ENCODE measurements around the gene KIAA1549. TPM values are rescaled to one million over a fixed set of nuclear protein-coding genes. Genes with fewer than 3 reads are reported as not detected.

The KIAA1549 gene
- total RNA-seq, 1 experiment from 2014 or later, result 18.7 TPM

DNA sequence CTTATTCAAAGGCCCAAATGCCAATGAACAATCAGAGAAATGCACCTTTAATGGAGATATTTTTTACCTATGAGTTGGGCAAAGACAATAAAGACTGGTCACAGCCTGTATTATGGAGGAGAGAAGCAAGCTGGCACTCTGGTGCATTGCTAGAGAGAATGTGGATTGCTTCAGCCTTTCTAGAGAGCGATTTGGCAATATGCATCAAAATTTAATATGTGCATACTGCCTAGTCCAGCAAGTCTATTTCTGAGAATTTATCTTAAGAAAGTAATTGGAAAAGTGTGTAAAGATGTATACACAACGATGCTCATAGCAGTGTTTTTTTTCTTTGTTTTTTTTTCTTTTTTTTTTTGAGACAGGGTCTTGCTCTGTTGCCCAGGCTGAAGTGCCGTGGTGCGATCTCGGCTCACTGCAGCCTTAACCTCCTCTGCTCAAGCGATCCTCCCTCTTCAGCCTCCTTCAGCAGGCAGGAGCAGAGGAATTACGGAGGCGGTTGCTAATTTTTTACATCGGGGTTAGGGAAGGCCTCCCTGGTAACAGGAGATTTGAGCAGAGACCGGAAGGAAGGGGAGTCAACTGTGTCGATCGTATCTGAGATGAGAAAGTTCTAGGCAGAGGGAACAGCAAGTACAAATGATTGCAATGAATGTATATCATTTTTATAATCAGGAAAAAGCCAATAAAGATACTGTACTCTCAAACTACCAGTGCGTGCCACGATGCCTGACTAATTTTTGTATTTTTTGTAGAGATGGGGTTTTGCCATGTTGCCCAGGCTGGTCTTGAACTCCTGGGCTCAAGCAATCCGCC lies 16.4 kb downstream of the KIAA1549 start:
- peaks cover 8% of the 10 kb centered on the region for H3K9me3 Mint-ChIP-seq
- no peaks in the 10 kb centered on the region for H3K27me3 Mint-ChIP-seq (ENCODE audit: low read depth)
- DNase-seq (ENCODE audit: low spot score) (no peak), ATAC-seq (no peak)
- H3K27ac Mint-ChIP-seq, result no peak overlapping the region
- no peak overlapping the region for H3K4me3 Mint-ChIP-seq
- ChIA-PET POLR2A (no interaction called here), CTCF (no interaction called here)
- peaks cover 24% of the 10 kb centered on the region for H3K4me1 Mint-ChIP-seq
- H3K36me3 Mint-ChIP-seq, result peaks cover 7% of the 10 kb centered on the region; the same call in 1 of the 2 replicates
- TF ChIP-seq ZNF138 (CRISPR knock-in tag; conservative IDR thresholded peaks at IDR 0.05) (no peak), ZNF121 (CRISPR knock-in tag; IDR thresholded peaks at IDR 0.05) (peak; percentile 88)

GRCh38 chr7:138963675-138964074 lies 17.5 kb downstream of the KIAA1549 start:
- Mint-ChIP-seq H3K9me3 (peaks cover 8% of the 10 kb centered on the region), H3K4me3 (no peak overlapping the region), H3K4me1 (peaks cover 25% of the 10 kb centered on the region), H3K27ac (peak overlapping the region; percentile 84), H3K36me3 (peaks cover 7% of the 10 kb centered on the region; the same call in 1 of the 2 replicates), H3K27me3 (ENCODE audit: low read depth) (no peaks in the 10 kb centered on the region)
- ATAC-seq, result no peak
- CTCF ChIA-PET, result no interaction called here
- no peak for TF ChIP-seq NFATC4 (CRISPR knock-in tag; IDR thresholded peaks at IDR 0.05)
- no peak for TF ChIP-seq ETV6 (CRISPR knock-in tag; IDR thresholded peaks at IDR 0.05)
- TF ChIP-seq USF2 (CRISPR knock-in tag; IDR thresholded peaks at IDR 0.05), result no peak
- TF ChIP-seq JUN (CRISPR knock-in tag; IDR thresholded peaks at IDR 0.05), result no peak
- no peak for TF ChIP-seq HMGA2 (CRISPR knock-in tag; IDR thresholded peaks at IDR 0.05)
- TF ChIP-seq NR1H2 (CRISPR knock-in tag; IDR thresholded peaks at IDR 0.05), result no peak
- TF ChIP-seq TEAD4 (CRISPR knock-in tag; IDR thresholded peaks at IDR 0.05), result no peak
- no peak for TF ChIP-seq ZNF416 (CRISPR knock-in tag; IDR thresholded peaks at IDR 0.05)
- TF ChIP-seq NR2C2 (CRISPR knock-in tag; IDR thresholded peaks at IDR 0.05), result no peak
- TF ChIP-seq ZNF423 (CRISPR knock-in tag; IDR thresholded peaks at IDR 0.05), result no peak
- TF ChIP-seq FOXP1 (CRISPR knock-in tag; IDR thresholded peaks at IDR 0.05; ENCODE audit: borderline replicate concordance), result no peak
- TF ChIP-seq ZNF232 (CRISPR knock-in tag; IDR thresholded peaks at IDR 0.05), result no peak
- no peak for TF ChIP-seq MXD4 (CRISPR knock-in tag; IDR thresholded peaks at IDR 0.05; ENCODE audit: borderline replicate concordance)
- DNase-seq (ENCODE audit: low spot score), result no peak
- POLR2A ChIA-PET, result no interaction called here

DNA sequence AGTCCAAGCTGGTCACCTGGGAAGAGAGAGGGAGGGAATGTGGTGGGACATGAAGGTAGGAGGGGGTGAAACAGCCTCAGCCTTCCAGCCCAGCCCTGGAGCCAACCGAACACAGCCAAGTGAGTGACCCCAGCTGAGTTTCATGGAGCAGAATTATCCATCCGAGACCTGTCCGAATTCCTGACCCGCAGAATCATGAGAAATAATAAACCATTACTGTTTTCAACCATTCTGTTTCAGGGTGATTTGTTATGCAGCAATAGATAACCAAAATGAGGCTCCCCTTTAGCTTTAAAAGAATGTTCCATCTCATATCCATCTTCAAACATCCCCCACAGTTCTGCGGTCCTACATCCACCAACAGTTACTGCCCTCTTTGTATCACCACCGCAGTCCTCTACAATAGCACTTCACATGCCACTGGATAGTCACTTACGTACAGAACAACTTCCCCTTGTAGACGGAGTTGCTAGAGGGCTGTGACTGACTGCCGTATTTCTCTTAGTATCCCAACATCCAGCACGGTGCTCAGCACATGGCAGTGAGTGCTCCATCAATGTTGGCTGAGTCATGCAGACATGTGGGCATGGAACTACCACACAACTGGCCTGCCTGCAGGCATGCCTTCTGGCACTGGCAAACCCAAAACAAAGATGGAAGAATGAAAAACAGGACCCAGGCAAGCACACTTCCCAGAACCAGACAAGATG lies 18.5 kb downstream of the KIAA1549 start:
- TF ChIP-seq MXD4 (CRISPR knock-in tag; IDR thresholded peaks at IDR 0.05; ENCODE audit: borderline replicate concordance), result no peak
- ATAC-seq (no peak), DNase-seq (ENCODE audit: low spot score) (no peak)
- Mint-ChIP-seq H3K27me3 (ENCODE audit: low read depth) (no peaks in the 10 kb centered on the region), H3K36me3 (peaks cover 7% of the 10 kb centered on the region; the same call in 1 of the 2 replicates), H3K9me3 (peaks cover 8% of the 10 kb centered on the region), H3K4me3 (no peak overlapping the region), H3K27ac (peak overlapping the region; percentile 55; the same call in 1 of the 2 replicates), H3K4me1 (peaks cover 29% of the 10 kb centered on the region)
- POLR2A ChIA-PET, result no interaction called here
- CTCF ChIA-PET, result interaction anchor here (1.1 kb wide), 1 partner anchor 16 kb away, joined by 3 read pairs; no protein-coding TSS in a partner anchor

- ATAC-seq, result no peak; the same call in 1 of the 2 replicates
- CTCF ChIA-PET, result no interaction called here
- TF ChIP-seq MXD4 (CRISPR knock-in tag; IDR thresholded peaks at IDR 0.05; ENCODE audit: borderline replicate concordance), result no peak
- no peak for TF ChIP-seq ATF6 (CRISPR knock-in tag; IDR thresholded peaks at IDR 0.05)
- TF ChIP-seq, protein P1, sequence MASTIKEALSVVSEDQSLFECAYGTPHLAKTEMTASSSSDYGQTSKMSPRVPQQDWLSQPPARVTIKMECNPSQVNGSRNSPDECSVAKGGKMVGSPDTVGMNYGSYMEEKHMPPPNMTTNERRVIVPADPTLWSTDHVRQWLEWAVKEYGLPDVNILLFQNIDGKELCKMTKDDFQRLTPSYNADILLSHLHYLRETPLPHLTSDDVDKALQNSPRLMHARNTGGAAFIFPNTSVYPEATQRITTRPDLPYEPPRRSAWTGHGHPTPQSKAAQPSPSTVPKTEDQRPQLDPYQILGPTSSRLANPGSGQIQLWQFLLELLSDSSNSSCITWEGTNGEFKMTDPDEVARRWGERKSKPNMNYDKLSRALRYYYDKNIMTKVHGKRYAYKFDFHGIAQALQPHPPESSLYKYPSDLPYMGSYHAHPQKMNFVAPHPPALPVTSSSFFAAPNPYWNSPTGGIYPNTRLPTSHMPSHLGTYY (CRISPR knock-in tag; IDR thresholded peaks at IDR 0.05), result no peak
- TF ChIP-seq ZNF281 (CRISPR knock-in tag; IDR thresholded peaks at IDR 0.05), result no peak
- TF ChIP-seq MAX (CRISPR knock-in tag; IDR thresholded peaks at IDR 0.05), result no peak
- TF ChIP-seq FOXP1 (CRISPR knock-in tag; IDR thresholded peaks at IDR 0.05; ENCODE audit: borderline replicate concordance), result no peak
- TF ChIP-seq, protein P2, sequence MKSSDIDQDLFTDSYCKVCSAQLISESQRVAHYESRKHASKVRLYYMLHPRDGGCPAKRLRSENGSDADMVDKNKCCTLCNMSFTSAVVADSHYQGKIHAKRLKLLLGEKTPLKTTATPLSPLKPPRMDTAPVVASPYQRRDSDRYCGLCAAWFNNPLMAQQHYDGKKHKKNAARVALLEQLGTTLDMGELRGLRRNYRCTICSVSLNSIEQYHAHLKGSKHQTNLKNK (CRISPR knock-in tag; IDR thresholded peaks at IDR 0.05), result no peak
- no peak for TF ChIP-seq ZNF396 (CRISPR knock-in tag; IDR thresholded peaks at IDR 0.05; ENCODE audit: borderline replicate concordance)
Observed at GRCh38 chr7:138961159-138961558, 20.0 kb downstream of the KIAA1549 start.

More at GRCh38 chr7:138961159-138961558, 20.0 kb downstream of the KIAA1549 start:
- Mint-ChIP-seq H3K4me3 (no peak overlapping the region), H3K27ac (no peak overlapping the region), H3K36me3 (no peaks in the 10 kb centered on the region), H3K4me1 (peaks cover 29% of the 10 kb centered on the region), H3K9me3 (no peaks in the 10 kb centered on the region), H3K27me3 (ENCODE audit: low read depth) (no peaks in the 10 kb centered on the region)
- POLR2A ChIA-PET, result no interaction called here
- no peak for DNase-seq (ENCODE audit: low spot score)

All from WTC11 (cell line).